Measurements from ENCODE around the gene EFCAB10. TPM values are rescaled to one million over a fixed set of nuclear protein-coding genes. Genes with fewer than 3 reads are reported as not detected.
"Not testable (repeated sequence)": the region's sequence is repeated elsewhere in the genome, so short reads cannot be mapped to it uniquely, and the experiment has no call there.

Gene EFCAB10
- total RNA-seq, 1 donor from 2014 or later = not detected

DNA sequence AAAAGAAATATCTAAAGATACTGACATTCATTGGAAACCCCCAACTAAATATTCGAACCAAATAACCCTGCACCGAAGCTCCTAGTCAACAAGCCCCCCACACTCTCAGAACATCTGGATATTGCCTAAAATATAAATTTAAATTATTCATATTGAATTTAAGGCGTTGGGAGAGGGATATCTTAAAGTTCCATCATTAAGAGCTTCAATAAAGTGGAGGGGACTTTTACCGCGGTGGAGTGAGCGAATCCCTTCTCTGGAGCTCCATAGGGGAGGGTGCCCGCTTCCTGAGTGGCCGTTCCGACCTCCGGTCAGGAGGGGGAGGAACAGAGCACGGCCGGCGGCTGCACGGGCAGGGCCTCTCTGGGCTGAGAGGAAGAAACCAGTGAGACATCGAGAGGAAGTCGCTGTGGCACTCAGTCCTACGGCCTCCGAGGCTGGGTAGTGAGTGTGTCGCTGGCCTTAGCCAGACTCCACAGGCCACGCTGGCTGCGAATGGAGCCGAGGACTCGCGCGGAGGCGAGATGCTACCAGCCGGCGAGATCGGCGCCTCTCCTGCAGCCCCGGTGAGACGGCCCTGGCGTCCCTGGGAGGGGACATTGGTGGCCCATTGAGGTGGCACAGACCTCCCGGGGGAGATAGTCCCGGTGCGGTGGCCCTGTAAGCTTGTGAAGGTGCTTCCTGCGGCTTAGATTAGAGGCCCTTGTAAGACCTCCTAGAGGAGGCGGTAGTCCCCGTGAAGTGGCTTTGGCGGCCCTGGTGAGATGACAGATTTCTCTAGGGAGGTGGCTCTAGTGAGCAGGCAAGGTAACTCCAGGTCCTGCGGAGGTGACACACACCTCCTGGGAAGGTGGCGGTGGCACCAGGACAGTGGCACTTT is 49.3 kb downstream of the EFCAB10 start, which contains the start of gene RINT1:
Gene RINT1 (plus strand): TSS at position 410 of the 880 bp plus-strand sequence. CDS start 115 bp downstream, at position 525.
- intact Hi-C loops (cut with micrococcal nuclease) = loop anchor here (1.0 to 5.0 kb wide), 8 partner anchors 10 to 587 kb away; partner anchors contain the start of genes KMT2E, PUS7 and SYPL1

DNA sequence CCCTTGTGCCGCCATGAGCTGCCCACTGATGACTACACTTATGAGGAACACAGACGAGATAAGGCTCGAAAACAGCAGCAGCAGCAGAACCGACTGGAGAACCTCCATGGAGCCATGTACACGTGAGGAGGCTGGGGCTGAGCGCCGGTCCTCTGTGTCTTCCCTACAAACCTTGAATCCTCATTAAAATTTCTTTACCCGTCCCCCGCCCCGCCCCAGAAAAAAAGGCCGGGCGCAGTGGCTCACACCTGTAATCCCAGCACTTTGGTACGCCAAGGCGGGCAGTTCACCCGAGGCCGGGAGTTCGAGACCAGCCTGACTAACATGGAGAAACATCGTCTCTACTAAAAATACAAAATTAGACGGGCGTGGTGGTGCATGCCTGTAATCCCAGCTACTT is 50.7 kb downstream of the EFCAB10 start:
- intact Hi-C loops (cut with micrococcal nuclease) = loop anchor here (5.0 kb wide), 4 partner anchors 57 to 582 kb away; partner anchors contain the start of gene SYPL1

DNA sequence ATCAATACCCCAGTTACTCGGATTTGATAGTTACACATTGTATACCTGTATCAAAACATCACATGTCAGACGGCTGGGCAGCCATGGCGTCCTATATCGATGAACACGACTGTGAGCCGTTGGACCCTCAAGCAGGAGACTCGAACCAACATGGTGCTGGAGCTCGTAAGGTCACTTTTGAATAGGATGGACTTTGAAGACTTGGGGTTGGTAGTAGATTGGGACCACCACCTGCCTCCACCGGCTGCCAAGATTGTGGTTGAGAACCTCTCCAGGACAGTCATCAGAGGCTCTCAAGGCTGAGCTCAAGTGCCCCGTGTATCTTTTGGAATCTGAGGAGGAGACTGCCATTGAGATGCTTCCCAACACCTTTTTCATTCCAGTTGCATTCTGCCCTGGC is 51.2 kb downstream of the EFCAB10 start:
- intact Hi-C loops (cut with micrococcal nuclease) = loop anchor here (5.0 kb wide), 4 partner anchors 57 to 582 kb away; partner anchors contain the start of gene SYPL1

DNA sequence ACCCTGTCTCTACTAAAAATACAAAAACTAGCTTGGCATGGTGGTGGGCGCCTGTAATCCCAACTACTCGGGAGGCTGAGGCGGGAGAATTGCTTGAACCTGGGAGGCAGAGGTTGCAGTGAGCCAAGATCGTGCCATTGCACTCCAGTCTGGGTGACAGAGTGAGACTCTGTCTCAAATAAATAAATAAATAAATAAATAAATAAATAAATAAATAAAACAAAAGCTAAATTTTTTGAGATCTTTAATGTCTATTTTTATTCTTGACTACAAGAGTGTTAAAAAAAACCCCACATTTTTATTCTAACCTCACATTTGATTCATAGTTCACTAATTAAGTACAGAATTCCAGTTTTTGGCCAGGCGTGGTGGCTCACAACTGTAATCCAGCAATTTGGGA is 53.6 kb downstream of the EFCAB10 start:
- intact Hi-C loops (cut with micrococcal nuclease) = not testable (repeated sequence)

DNA sequence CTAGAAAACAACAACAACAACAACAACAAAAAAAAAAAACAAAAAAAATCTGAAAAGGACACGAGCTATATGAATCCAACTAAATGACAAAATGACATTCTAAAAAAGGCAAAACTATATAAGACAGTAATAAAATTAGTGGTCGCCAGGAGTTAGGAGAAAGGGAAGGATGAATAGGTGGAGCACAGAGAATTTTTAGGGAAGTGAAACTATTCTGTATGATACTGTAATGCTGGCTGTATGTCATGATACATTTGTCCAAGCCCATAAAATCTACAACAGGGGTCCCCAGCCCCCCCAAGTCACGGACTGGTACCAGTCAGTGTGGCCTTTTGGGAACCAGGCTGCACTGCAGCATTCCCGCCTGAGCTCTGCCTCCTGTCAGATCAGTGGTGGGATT is 56.5 kb downstream of the EFCAB10 start:
- intact Hi-C loops (cut with micrococcal nuclease) = no loop called here

DNA sequence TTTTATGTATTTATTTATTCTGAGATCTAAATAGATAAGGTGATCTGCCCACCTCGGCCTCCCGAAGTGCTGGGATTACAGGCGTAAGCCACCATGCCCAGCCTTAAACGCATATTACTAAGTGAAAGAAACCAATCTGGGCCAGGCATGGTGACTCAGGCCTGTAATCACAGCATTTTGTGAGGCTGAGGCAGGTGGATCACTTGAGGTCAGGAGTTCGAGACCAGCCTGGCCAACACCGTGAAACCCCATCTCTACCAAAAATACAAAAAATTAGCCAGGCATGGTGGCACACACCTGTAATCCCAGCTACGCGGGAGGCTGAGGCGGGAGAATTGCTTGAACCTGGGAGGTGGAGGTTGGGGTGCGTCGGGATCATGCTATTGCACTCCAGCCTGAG is 56.9 kb downstream of the EFCAB10 start:
- intact Hi-C loops (cut with micrococcal nuclease) = not testable (repeated sequence)

DNA sequence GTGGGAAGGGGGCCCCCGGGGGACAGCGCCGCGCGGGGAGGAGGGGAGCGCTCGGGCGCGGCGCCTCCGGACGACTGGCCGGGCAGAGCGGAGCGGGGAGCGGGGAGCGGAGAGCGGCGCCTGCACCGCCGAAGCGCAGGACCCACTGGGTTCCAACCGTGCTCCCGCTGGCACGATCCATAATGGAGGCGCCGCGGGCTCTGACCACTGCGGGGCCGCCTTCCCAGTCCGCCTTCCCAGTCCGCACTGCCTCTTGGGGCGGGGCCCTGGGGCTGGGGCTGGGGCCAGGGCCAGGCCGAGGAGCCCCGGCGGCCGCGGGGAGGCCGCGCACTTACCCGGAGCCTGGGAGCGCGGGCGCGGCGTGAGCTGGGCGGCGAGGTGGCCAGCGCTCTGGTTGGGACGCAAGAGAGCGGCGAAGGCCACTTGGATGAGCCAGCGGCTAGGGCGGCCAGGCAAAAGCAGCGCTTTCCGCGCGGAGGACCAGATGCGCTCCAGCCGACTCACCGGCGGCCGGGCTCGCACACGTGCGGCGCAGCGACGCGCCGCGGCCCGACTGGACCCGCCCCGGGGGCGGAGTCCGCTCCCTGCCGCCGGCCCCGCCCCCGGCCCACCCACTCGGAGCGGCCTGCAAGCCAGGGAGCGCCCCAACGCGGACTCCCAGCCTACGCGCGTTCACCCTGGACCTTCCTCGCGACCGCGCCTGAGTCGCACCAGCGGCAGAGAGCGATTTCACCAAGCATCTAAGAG is 59.4 kb downstream of the EFCAB10 start, which contains the start of gene PUS7:
Gene PUS7 (minus strand): TSS at position 555 of the 747 bp plus-strand sequence. CDS start 13,759 bp downstream, outside the sequence.
- intact Hi-C loops (cut with micrococcal nuclease) = loop anchor here (1.0 kb wide), 1 partner anchor 10 kb away; the partner anchor contains the start of gene RINT1

DNA sequence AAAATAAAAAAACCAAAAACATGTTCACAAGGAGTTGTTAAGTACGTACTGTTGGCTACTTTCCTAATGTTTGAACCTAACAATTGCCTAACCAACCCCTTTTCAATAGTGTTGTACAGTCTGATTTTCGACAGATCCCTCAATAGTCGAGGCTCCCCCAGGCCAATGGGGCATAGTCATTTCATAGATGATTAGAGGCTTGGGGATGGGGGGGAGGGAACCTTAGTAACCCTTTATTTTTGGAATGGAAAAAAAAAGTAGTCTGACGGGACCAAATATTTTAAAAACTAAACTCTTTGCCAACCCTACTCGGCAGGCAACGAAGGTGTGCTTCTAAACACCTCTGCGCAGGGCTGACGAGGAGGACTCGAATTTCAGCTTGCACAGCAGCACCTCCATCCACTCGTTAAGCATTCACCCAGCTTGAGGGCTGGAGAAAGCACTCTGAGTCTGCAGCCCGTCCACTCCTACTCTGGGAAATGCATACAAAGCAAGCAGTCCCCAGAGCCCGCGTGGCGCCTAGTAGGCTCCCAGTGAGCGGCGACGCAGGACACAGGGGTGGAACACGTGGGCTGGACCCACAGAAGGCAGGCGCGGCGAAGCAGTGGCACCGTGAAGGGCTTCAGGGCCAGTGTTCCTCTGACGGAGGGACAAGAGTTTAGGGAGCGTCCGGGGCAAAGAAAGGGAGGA is 60.1 kb downstream of the EFCAB10 start:
- intact Hi-C loops (cut with micrococcal nuclease) = no loop called here

DNA sequence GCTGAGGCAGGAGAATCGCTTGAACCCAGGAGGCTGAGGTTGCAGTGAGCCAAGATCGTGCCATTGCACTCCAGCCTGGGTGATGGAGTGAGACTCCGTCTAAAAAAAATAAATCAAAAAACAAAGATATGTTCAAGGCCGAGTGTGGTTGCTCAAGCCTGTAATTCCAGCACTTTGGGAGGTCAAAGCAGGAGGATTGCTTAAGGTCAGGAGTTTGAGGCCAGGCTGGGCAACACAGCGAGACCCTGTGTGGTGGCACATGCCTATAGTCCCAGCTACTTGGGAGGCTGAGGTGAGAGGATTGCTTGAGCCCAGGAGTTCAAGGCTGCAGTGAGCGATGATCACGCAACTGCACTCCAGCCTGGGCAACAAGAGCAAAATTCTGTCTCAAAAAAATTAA is 60.7 kb downstream of the EFCAB10 start:
- intact Hi-C loops (cut with micrococcal nuclease) = not testable (repeated sequence)

DNA sequence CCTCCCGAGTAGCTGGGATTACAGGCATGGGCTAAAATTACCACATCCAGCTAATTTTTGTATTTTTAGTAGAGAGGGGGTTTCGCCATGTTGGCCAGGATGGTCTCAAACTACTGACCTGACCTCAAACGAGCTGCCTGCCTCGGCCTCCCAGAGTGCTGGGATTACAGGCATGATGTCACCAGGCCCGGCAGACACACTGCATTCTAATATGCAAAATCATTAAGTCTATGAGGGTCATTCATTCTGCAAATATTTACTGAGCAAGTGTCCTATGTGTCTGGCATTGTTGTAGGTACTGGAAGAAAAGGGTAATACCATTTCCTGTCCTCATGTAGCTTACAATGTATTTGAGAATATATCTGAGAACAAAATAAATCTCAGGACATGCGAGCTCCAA is 61.9 kb downstream of the EFCAB10 start:
- intact Hi-C loops (cut with micrococcal nuclease) = no loop called here

DNA sequence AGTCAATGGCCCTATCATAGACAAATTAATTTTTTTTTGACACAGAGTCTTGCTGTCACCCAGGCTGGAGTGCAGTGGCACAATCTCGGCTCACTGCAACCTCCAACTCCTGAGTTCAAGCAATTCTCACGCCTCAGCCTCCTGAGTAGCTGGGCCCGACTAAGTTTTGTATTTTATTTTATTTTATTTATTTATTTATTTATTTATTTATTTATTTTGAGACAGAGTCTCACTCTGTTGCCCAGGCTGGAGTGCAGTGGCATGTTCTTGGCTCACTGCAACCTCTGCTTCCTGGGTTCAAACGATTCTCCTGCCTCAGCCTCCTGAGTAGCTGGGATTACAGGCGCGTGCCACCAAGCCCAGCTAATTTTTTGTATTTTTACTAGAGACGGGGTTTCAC is 65.7 kb downstream of the EFCAB10 start:
- intact Hi-C loops (cut with micrococcal nuclease) = not testable (repeated sequence)

Other genes with a start within 250 kb of the EFCAB10 start
- gene SRPK2, start 192.6 kb downstream of the EFCAB10 start, total RNA-seq = 46.3 and 47.5 TPM in 2 replicates
- 17.4 and 18.0 TPM in 2 replicates for gene PUS7, start 59.2 kb downstream of the EFCAB10 start, total RNA-seq
- gene RINT1, start 49.3 kb downstream of the EFCAB10 start, total RNA-seq = 22.6 and 22.9 TPM in 2 replicates